ENCODE data around the gene CANT1. TPM values are rescaled to one million over a fixed set of nuclear protein-coding genes. Genes with fewer than 3 reads are reported as not detected.

The CANT1 gene
- total RNA-seq, 1 experiment from 2014 or later = 97.1 TPM

DNA sequence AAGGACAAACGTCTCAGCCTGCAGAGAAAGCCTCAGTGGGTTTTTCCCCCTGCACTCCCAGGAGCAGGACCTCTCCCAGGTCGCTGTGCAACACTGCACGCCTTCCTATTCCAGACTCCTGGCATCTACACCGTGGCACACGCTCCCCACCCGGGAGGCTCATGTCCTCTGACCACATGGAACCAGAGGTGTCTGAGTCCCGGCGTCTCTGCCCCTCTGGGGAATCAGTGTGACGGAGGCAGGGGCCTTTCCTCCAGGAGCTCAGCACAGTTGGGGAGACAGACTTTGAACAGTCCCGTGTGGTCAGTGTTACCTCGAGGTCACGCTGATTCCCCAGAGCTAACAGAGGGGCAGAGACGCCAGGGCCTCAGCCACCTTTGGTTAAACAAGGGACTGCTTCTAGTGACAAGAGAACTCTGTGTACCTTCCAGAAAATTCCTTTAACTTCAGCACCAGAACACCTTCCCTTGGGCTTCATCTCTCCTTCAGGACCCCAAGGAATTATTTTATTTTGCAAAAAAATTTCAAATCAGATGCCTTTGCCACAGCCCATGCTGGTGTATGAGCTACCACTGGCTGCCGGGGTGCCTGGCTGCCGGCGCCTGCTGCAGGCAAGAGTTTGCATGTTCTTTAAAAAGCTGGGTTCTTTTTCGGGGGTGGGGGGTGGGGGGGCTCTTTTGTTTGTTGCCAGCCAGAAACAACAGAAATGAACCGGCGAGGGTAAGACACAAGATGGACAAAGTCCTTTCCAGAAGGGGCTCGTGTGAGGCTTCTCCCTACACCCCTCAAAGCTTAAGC, 6.6 kb downstream of the CANT1 start (continued):
- TF ChIP-seq, protein P1, sequence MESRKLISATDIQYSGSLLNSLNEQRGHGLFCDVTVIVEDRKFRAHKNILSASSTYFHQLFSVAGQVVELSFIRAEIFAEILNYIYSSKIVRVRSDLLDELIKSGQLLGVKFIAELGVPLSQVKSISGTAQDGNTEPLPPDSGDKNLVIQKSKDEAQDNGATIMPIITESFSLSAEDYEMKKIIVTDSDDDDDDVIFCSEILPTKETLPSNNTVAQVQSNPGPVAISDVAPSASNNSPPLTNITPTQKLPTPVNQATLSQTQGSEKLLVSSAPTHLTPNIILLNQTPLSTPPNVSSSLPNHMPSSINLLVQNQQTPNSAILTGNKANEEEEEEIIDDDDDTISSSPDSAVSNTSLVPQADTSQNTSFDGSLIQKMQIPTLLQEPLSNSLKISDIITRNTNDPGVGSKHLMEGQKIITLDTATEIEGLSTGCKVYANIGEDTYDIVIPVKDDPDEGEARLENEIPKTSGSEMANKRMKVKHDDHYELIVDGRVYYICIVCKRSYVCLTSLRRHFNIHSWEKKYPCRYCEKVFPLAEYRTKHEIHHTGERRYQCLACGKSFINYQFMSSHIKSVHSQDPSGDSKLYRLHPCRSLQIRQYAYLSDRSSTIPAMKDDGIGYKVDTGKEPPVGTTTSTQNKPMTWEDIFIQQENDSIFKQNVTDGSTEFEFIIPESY (IDR thresholded peaks at IDR 0.05; ENCODE audit: extremely low read depth, insufficient replicate concordance, low read length) = no peak
- TF ChIP-seq SIN3A (IDR thresholded peaks at IDR 0.05; ENCODE audit: low read depth) (no peak), POLR2A (IDR thresholded peaks at IDR 0.05; ENCODE audit: borderline replicate concordance, extremely low read depth, insufficient read depth, insufficient read length) (no peak), TCF7L2 (IDR thresholded peaks at IDR 0.05; ENCODE audit: borderline replicate concordance, extremely low read depth, insufficient read depth, insufficient read length) (no peak), ZFX (IDR thresholded peaks at IDR 0.05) (no peak), YY1 (IDR thresholded peaks at IDR 0.05; ENCODE audit: extremely low read depth, insufficient replicate concordance, low read depth, low read length) (no peak), FOSL1 (IDR thresholded peaks at IDR 0.05; ENCODE audit: low read depth) (no peak)
- TF ChIP-seq, protein P2, sequence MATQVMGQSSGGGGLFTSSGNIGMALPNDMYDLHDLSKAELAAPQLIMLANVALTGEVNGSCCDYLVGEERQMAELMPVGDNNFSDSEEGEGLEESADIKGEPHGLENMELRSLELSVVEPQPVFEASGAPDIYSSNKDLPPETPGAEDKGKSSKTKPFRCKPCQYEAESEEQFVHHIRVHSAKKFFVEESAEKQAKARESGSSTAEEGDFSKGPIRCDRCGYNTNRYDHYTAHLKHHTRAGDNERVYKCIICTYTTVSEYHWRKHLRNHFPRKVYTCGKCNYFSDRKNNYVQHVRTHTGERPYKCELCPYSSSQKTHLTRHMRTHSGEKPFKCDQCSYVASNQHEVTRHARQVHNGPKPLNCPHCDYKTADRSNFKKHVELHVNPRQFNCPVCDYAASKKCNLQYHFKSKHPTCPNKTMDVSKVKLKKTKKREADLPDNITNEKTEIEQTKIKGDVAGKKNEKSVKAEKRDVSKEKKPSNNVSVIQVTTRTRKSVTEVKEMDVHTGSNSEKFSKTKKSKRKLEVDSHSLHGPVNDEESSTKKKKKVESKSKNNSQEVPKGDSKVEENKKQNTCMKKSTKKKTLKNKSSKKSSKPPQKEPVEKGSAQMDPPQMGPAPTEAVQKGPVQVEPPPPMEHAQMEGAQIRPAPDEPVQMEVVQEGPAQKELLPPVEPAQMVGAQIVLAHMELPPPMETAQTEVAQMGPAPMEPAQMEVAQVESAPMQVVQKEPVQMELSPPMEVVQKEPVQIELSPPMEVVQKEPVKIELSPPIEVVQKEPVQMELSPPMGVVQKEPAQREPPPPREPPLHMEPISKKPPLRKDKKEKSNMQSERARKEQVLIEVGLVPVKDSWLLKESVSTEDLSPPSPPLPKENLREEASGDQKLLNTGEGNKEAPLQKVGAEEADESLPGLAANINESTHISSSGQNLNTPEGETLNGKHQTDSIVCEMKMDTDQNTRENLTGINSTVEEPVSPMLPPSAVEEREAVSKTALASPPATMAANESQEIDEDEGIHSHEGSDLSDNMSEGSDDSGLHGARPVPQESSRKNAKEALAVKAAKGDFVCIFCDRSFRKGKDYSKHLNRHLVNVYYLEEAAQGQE (IDR thresholded peaks at IDR 0.05; ENCODE audit: low read depth) = no peak

All from HCT116 (cell line).